ENCODE results near the gene SLC10A7.

The SLC10A7 gene

GRCh38 chr4:146311238-146311970 is 210.3 kb downstream of the SLC10A7 start:
- DNase-seq (ENCODE audit: low read depth in 2 of 2) = no peak

GRCh38 chr4:146310319-146311021 is 211.3 kb downstream of the SLC10A7 start:
- no peak for DNase-seq (ENCODE audit: low read depth in 2 of 2)

GRCh38 chr4:146308951-146309350 is 212.8 kb downstream of the SLC10A7 start:
- no peak for DNase-seq (ENCODE audit: low read depth in 2 of 2)

- no peak for DNase-seq (ENCODE audit: low read depth in 2 of 2)
These were observed 218.9 kb downstream of the SLC10A7 start for GRCh38 chr4:146302822-146303221.

- DNase-seq (ENCODE audit: low read depth in 2 of 2) = no peak
These were observed 222.1 kb downstream of the SLC10A7 start for GRCh38 chr4:146299607-146300006.

GRCh38 chr4:146294776-146295175 is 227.0 kb downstream of the SLC10A7 start:
- no peak for DNase-seq (ENCODE audit: low read depth in 2 of 2)

GRCh38 chr4:146292508-146292907 is 229.2 kb downstream of the SLC10A7 start:
- no peak for DNase-seq (ENCODE audit: low read depth in 2 of 2)

GRCh38 chr4:146291313-146291712 is 230.4 kb downstream of the SLC10A7 start:
- no peak for DNase-seq (ENCODE audit: low read depth in 2 of 2)

- DNase-seq (ENCODE audit: low read depth in 2 of 2) = no peak
These were observed 233.5 kb downstream of the SLC10A7 start for GRCh38 chr4:146288193-146288592.

GRCh38 chr4:146285037-146285436 is 236.7 kb downstream of the SLC10A7 start:
- DNase-seq (ENCODE audit: low read depth in 2 of 2) = no peak

- DNase-seq (ENCODE audit: low read depth in 2 of 2) = no peak
These were observed 237.7 kb downstream of the SLC10A7 start for GRCh38 chr4:146283758-146284651.

- DNase-seq (ENCODE audit: low read depth in 2 of 2) = no peak
These were observed 239.1 kb downstream of the SLC10A7 start for GRCh38 chr4:146282657-146283056.

- no peak for DNase-seq (ENCODE audit: low read depth in 2 of 2)
These were observed 242.8 kb downstream of the SLC10A7 start for GRCh38 chr4:146278986-146279385.

GRCh38 chr4:146275370-146275769 is 246.4 kb downstream of the SLC10A7 start:
- no peak for DNase-seq (ENCODE audit: low read depth in 2 of 2)

- no peak for DNase-seq (ENCODE audit: low read depth in 2 of 2)
These were observed 247.0 kb downstream of the SLC10A7 start for GRCh38 chr4:146274774-146275173.

- no peak for DNase-seq (ENCODE audit: low read depth in 2 of 2)
These were observed 248.4 kb downstream of the SLC10A7 start for GRCh38 chr4:146273204-146273901.

GRCh38 chr4:146271466-146271865 is 250.3 kb downstream of the SLC10A7 start:
- DNase-seq (ENCODE audit: low read depth in 2 of 2) = no peak

- no peak for DNase-seq (ENCODE audit: low read depth in 2 of 2)
These were observed 252.5 kb downstream of the SLC10A7 start for GRCh38 chr4:146269228-146269653.

GRCh38 chr4:146267826-146268225 is 253.9 kb downstream of the SLC10A7 start:
- DNase-seq (ENCODE audit: low read depth in 2 of 2) = no peak

GRCh38 chr4:146265950-146266490 is 255.7 kb downstream of the SLC10A7 start:
- DNase-seq (ENCODE audit: low read depth in 2 of 2) = no peak

GRCh38 chr4:146263793-146264192 is 257.9 kb downstream of the SLC10A7 start:
- DNase-seq (ENCODE audit: low read depth in 2 of 2) = no peak

All from stimulated activated CD4-positive, alpha-beta T cell treated with anti-CD3 and anti-CD28 coated beads, Interleukin-1b, Interleukin-23, amount 100 ng/mL, for 4 hours (primary cell).